Measurements from ENCODE around the gene MAFF. TPM values are rescaled to one million over a fixed set of nuclear protein-coding genes. Genes with fewer than 3 reads are reported as not detected.

Gene MAFF
- polyA plus RNA-seq, 1 of the 3 experiments (the other 2 are of a cell fraction) = 7.9 TPM

GRCh38 chr22:38246046-38246658 lies 44.4 kb downstream of the MAFF start:
- H3K9me3 ChIP-seq = no peaks in the 10 kb centered on the region
- H3K27me3 ChIP-seq (ENCODE audit: insufficient read depth) = no peaks in the 10 kb centered on the region
- no peak overlapping the region for H3K4me2 ChIP-seq
- peaks cover 31% of the 10 kb centered on the region; the same call in 1 of the 2 replicates for H3K79me2 ChIP-seq (ENCODE audit: insufficient read depth)
- no peak overlapping the region for H3K4me3 ChIP-seq (ENCODE audit: low read depth in 2 of 2, low read length in 1 of 2)
- no peaks in the 10 kb centered on the region for H3K9me2 ChIP-seq
- H3F3A ChIP-seq (replicated peaks; ENCODE audit: insufficient read depth) = peaks cover 2% of the 10 kb centered on the region
- no peaks in the 10 kb centered on the region for H4K20me1 ChIP-seq (ENCODE audit: insufficient read depth)
- DNase-seq = no peak
- 96% methylated on average over 5 of the region's 19 CpGs for WGBS (ENCODE audit: low lambda C conversion rate)
- H2AFZ ChIP-seq (ENCODE audit: low read depth) = no peak overlapping the region
- POLR2A ChIA-PET = no interaction called here
- CTCF ChIA-PET = no interaction called here
- TF ChIP-seq RFX5 (IDR thresholded peaks at IDR 0.05; ENCODE audit: low read length) (no peak), RXRA (IDR thresholded peaks at IDR 0.05; ENCODE audit: borderline replicate concordance, low read depth) (no peak), MEF2A (IDR thresholded peaks at IDR 0.05; ENCODE audit: borderline replicate concordance, low read depth) (no peak), SMC3 (IDR thresholded peaks at IDR 0.05; ENCODE audit: low read depth, low read length) (no peak), TEAD4 (IDR thresholded peaks at IDR 0.05; ENCODE audit: borderline replicate concordance, insufficient read depth) (no peak), IRF3 (IDR thresholded peaks at IDR 0.05; ENCODE audit: low read depth, low read length) (no peak), CTCF (IDR thresholded peaks at IDR 0.05) (no peak), GABPA (IDR thresholded peaks at IDR 0.05; ENCODE audit: low read depth) (no peak), RAD21 (IDR thresholded peaks at IDR 0.05; ENCODE audit: low read length) (no peak), USF2 (IDR thresholded peaks at IDR 0.05; ENCODE audit: borderline replicate concordance, low read depth, low read length) (no peak), ZBTB33 (IDR thresholded peaks at IDR 0.05; ENCODE audit: borderline replicate concordance, low read depth) (no peak), PBX3 (IDR thresholded peaks at IDR 0.05) (no peak), RCOR1 (IDR thresholded peaks at IDR 0.05; ENCODE audit: low read length) (no peak)
- no peak overlapping the region for H3K27ac ChIP-seq (ENCODE audit: low read depth in 2 of 2, low read length in 1 of 2)
- H3K9ac ChIP-seq = no peak overlapping the region
- H3K36me3 ChIP-seq (replicated peaks in 1 of 2; ENCODE audit: control insufficient read depth in 1 of 2, insufficient read depth in 2 of 2, low read length in 1 of 2) = peaks cover 0 to 6% of the 10 kb centered on the region in 2 experiments
- H3K4me1 ChIP-seq (ENCODE audit: control insufficient read depth in 1 of 2, insufficient read depth in 2 of 2, low read depth in 1 of 2, low read length in 1 of 2) = peaks cover 1 to 8% of the 10 kb centered on the region in 2 experiments; a peak in 1 of 4 replicates
